ENCODE data around the gene TMEM98.
A peak's percentile ranks its signal among the peaks of the same experiment; 100 is the strongest.

The TMEM98 gene

DNA sequence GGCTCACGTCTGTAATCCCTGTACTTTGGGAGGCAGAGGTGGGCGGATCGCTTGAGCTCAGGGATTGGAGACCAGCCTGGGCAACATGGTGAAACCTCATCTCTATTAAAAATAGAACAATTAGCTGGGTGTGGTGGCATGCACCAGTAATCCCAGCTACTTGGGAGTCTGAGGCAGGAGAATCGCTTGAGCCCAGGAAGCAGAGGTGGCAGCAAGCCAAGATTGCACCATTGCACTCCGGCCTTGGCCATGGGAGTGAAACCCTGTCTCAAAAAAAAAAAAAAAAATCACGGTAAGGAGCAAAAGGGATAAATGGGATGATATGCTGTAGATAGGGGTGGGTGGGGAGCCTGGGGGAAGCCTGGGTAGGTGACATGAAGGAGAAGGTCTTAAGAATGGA, 20.4 kb upstream of the TMEM98 start:
- no peak for DNase-seq (ENCODE audit: low read depth)
- TF ChIP-seq, protein P1, sequence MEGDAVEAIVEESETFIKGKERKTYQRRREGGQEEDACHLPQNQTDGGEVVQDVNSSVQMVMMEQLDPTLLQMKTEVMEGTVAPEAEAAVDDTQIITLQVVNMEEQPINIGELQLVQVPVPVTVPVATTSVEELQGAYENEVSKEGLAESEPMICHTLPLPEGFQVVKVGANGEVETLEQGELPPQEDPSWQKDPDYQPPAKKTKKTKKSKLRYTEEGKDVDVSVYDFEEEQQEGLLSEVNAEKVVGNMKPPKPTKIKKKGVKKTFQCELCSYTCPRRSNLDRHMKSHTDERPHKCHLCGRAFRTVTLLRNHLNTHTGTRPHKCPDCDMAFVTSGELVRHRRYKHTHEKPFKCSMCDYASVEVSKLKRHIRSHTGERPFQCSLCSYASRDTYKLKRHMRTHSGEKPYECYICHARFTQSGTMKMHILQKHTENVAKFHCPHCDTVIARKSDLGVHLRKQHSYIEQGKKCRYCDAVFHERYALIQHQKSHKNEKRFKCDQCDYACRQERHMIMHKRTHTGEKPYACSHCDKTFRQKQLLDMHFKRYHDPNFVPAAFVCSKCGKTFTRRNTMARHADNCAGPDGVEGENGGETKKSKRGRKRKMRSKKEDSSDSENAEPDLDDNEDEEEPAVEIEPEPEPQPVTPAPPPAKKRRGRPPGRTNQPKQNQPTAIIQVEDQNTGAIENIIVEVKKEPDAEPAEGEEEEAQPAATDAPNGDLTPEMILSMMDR (conservative IDR thresholded peaks at IDR 0.05; ENCODE audit: low read depth, low read length) = no peak
- no peak overlapping the region for H3K4me3 ChIP-seq (ENCODE audit: low read depth, low read length)

DNA sequence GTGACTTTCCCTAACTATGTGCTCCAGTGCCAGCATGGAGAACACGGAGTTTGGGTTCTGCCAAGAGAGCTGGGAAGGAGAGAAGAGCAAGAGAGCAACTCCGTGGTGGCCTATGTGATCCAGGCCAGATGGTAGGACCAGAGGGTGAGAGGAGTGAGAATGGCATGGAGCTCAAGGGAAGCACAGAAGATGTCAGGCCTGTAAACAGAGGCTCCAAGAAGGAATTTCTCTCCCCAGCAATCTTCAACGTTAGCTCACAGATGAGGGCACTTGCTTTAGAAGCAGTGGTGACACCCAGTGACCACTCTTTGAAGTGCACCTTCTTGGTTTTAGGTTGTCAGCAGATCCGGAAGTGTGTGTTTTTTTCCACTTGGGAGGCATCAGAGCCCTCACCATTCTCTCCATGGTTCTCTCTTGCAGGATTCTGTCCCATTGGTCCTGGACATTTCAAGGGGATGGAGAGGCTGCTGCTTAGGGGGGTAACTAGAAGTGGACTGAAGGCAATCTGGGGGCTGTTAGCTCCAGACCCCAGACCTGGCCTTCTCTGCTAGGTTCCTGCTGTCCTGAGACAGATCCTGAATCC, 18.1 kb upstream of the TMEM98 start:
- TF ChIP-seq, protein P1 (conservative IDR thresholded peaks at IDR 0.05; ENCODE audit: low read depth, low read length) = peak; percentile 89
- H3K4me3 ChIP-seq (ENCODE audit: low read depth, low read length) = no peak overlapping the region
- DNase-seq (ENCODE audit: low read depth) = peak; percentile 96

DNA sequence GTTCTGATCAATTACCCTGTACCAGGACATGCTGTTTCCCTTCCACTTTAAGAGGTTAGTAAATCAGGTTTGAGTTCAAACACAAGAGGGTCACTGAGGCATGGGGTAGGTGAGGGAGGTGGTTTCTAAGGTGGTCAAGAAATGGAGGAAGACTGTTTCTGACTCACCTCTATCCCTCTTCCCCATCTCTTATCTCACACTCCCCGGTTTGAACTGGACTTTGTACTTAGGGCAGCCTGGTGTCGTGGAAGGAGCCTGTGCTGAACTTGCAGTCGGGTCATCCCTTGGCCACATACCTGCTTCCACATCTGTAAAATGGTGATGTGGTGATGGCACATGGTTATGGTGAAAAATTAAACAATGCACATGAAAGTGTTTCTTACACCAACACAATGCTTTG, 17.2 kb upstream of the TMEM98 start:
- DNase-seq (ENCODE audit: low read depth) = no peak
- TF ChIP-seq, protein P1 (conservative IDR thresholded peaks at IDR 0.05; ENCODE audit: low read depth, low read length) = no peak
- no peak overlapping the region for H3K4me3 ChIP-seq (ENCODE audit: low read depth, low read length)

DNA sequence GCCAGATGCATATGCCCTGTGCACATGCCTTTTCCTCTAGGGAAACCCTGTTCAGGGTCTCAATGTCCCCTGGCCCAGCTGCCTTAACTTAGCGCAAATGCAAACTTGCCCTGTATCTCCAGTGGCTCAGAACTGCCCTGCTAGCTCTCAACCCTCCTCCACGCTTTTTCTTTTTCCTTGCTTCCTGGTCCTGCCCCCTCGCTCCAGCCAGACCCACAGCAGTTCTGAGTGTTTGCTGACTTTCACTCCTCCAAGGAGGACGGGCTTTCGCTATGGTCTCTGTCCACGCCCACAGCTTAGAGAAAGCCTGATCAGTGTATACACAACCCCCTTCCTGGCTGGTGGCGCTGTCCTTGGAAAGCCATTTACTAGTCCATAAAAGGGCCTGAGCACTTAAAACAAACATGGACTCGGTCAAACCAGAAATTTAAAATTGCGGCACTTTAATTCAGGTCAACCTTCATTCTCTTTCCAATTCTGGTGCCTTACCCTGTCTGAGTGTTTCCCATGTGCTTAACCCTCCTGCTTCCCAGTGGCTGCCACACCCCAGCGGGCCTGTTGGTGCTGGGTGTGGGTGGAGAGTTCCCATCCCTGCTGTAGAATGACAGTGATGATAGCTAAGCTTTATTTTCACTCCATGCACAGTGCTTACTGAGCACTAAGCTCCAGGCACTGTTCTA, 15.6 kb upstream of the TMEM98 start:
- DNase-seq (ENCODE audit: low read depth) = peak; percentile 85
- H3K4me3 ChIP-seq (ENCODE audit: low read depth, low read length) = peak overlapping the region; percentile 28
- TF ChIP-seq, protein P1 (conservative IDR thresholded peaks at IDR 0.05; ENCODE audit: low read depth, low read length) = peak; percentile 24

DNA sequence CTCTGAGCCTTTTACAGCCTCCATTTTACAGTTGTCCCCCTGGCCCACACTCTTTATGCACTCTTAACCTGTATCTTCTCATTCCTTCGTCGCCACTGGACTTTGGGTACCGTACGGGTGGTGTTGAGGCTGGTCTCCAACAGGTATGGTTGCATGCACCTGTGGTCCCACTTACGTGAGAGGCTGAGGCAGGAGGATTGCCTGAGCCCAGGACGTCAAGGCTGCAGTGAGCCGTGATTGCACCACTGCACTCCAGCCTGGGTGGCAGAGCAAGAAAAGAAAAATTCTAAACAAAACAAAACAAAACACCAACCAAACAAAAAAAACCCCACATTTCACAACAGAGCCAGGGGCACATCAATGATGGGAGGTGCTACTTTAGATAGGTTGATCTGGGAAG, 14.4 kb upstream of the TMEM98 start:
- no peak overlapping the region for H3K4me3 ChIP-seq (ENCODE audit: low read depth, low read length)
- TF ChIP-seq, protein P1 (conservative IDR thresholded peaks at IDR 0.05; ENCODE audit: low read depth, low read length) = no peak
- DNase-seq (ENCODE audit: low read depth) = no peak

DNA sequence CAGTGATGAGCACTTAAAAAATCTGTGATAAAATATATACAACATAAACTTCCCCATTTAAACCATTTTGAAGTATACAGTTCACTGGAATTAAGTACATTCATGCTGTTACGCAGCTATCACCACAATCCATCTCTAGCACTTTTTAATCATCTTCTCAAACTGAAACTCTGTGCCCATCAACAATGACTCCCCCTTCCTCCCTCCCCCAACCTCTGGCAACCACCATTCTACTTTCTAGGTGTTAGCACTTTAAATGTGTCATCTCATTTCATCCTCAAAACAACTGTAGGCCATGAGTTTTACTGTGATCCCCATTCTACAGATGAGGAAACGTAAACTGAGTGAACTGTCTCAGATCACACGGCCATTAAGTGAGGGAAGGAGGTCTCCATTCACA, 13.8 kb upstream of the TMEM98 start:
- no peak overlapping the region for H3K4me3 ChIP-seq (ENCODE audit: low read depth, low read length)
- no peak for DNase-seq (ENCODE audit: low read depth)

More for the DNA sequence above, 13.8 kb upstream of the TMEM98 start:
- TF ChIP-seq, protein P1 (conservative IDR thresholded peaks at IDR 0.05; ENCODE audit: low read depth, low read length) = no peak

Measured in choroid plexus epithelial cell (primary cell).